Upper lobe of left lung (tissue), 6 donors: ENCODE measurements around the gene PDS5A. TPM values are rescaled to one million over a fixed set of nuclear protein-coding genes. Genes with fewer than 3 reads are reported as not detected.
"Not testable (repeated sequence)": the region's sequence is repeated elsewhere in the genome, so short reads cannot be mapped to it uniquely, and the experiment has no call there.

Experiments used
- ATAC-seq, 2 donors: fragments of 200-7000 bp; cut with Tn5 transposase; one replicate each; pipeline ENCODE4 v1.9.1; 2022; ENCODE audit warnings: mild to moderate bottlenecking in 2 of 2, moderate library complexity in 2 of 2; ENCODE audit not compliant: low FRiP score in 2 of 2
- DNase-seq, 2 donors: peaks; one replicate each; pipeline ENCODE4 v3.0.0-alpha.2; 2019 to 2020
- H3K27ac ChIP-seq, 4 donors: fragments of 200-600 bp; sonication (generic); one replicate each; pipeline ENCODE4 v1.5.1; 2016 to 2019
- H3K27me3 ChIP-seq, 4 donors: fragments of 200-600 bp; sonication (generic); one replicate each; pipeline ENCODE4 v1.5.1; 2017 to 2019
- H3K36me3 ChIP-seq, 4 donors: fragments of 200-600 bp; sonication (generic); one replicate each; pipeline ENCODE4 v1.5.1; 2016 to 2019
- H3K4me1 ChIP-seq, 4 donors: fragments of 200-600 bp; sonication (generic); one replicate each; pipeline ENCODE4 v1.5.1; 2018 to 2019
- H3K4me3 ChIP-seq, 4 donors: fragments of 200-600 bp; sonication (generic); one replicate each; pipeline ENCODE4 v1.5.1; 2017 to 2019; ENCODE audit warnings: mild to moderate bottlenecking in 2 of 4, moderate library complexity in 1 of 4
- H3K9me3 ChIP-seq, 4 donors: fragments of 200-600 bp; sonication (generic); one replicate each; pipeline ENCODE4 v1.5.1; 2018 to 2019
- CTCF ChIP-seq, 6 experiments: fragments of 450-650 bp in 4 of 6; fragments of 200-600 bp in 2 of 6; sonication (generic) in 2 of 6; IDR thresholded peaks; one replicate each; pipeline ENCODE4 v1.5.1; 2016 to 2019; ENCODE audit warnings: antibody characterized with exemption in 6 of 6
- EP300 ChIP-seq, 4 donors: sonication (generic); formaldehyde crosslinking; IDR thresholded peaks; one replicate each; pipeline ENCODE4 v1.5.1; 2017; ENCODE audit warnings: antibody characterized with exemption in 4 of 4, control low read depth in 2 of 4
- POLR2A ChIP-seq, 4 donors: fragments of 450-650 bp; IDR thresholded peaks; one replicate each; pipeline ENCODE4 v1.5.1; 2016 to 2017; ENCODE audit warnings: antibody characterized with exemption in 4 of 4, mild to moderate bottlenecking in 2 of 4
- POLR2AphosphoS5 ChIP-seq, 2 donors: sonication (generic); formaldehyde crosslinking; IDR thresholded peaks; one replicate each; pipeline ENCODE4 v1.5.1; 2017; ENCODE audit warnings: antibody characterized with exemption in 2 of 2
- WGBS, 2 donors: methylation state at CpG; one replicate each; pipeline ENCODE4 v1.1.5; 2017 to 2018; 5-methylcytosine and 5-hydroxymethylcytosine counted together
- small RNA-seq, 4 donors: library from RNA; depleted of rRNA; stranded (forward); fragments of <200 nt; gene quantifications; one replicate each; pipeline ENCODE3, GENCODE V24; 2016
- total RNA-seq, 6 donors: library from RNA; depleted of rRNA in 4 of 6; stranded (reverse); fragments of >200 nt in 4 of 6; gene quantifications; one replicate each; pipeline versions ENCODE4 v1.1.0 to v1.2.1, GENCODE V29; 2016 to 2021
- donor health status: DM: no; HTN: no; CAD: no; lungs with moderate emphysema.
- donor health status: DM: no; HTN: yes; CAD: no; lungs with severe emphysema.

The PDS5A gene
- total RNA-seq, 6 donors from 2014 or later: 40.3 to 112 (median 69.6) TPM

- TF ChIP-seq POLR2A (IDR thresholded peaks at IDR 0.05) (no peak), CTCF (IDR thresholded peaks at IDR 0.05) (no peak), EP300 (IDR thresholded peaks at IDR 0.05) (no peak), POLR2AphosphoS5 (IDR thresholded peaks at IDR 0.05) (no peak)
- H3K27me3 ChIP-seq: no peaks in the 10 kb centered on the region
- no peaks in the 10 kb centered on the region for H3K9me3 ChIP-seq
- ATAC-seq (no peak), DNase-seq (no peak)
- H3K4me1 ChIP-seq: no peaks in the 10 kb centered on the region
- 59% methylated on average over 1 of the region's 1 CpG for WGBS, 2 donors
- H3K27ac ChIP-seq: no peak overlapping the region
- no peak overlapping the region for H3K4me3 ChIP-seq
- peaks cover 0 to 7% (median 0%) of the 10 kb centered on the region in 4 donors for H3K36me3 ChIP-seq
These were observed 192.6 kb downstream of the PDS5A start for GRCh38 chr4:39785083-39785482.

GRCh38 chr4:39781988-39782387, 195.7 kb downstream of the PDS5A start:
- not testable (repeated sequence) for H3K4me1 ChIP-seq, H3K27ac ChIP-seq
- peaks cover 5 to 33% (median 15%) of the 10 kb centered on the region in 4 donors for H3K36me3 ChIP-seq

More at GRCh38 chr4:39781988-39782387, 195.7 kb downstream of the PDS5A start:
- not testable (repeated sequence) for H3K4me3 ChIP-seq, H3K9me3 ChIP-seq, H3K27me3 ChIP-seq, DNase-seq, ATAC-seq
- WGBS, 2 donors: 94 to 95% methylated on average over 2 of the region's 2 CpGs

Small RNA genes within 50 kb of the gene (small RNA-seq; reads per million reads assigned to genes)
- 0 reads per million in 4 donors for gene RNA5SP159

Other genes with a start within 250 kb of the PDS5A start
- 10 to 100 TPM in 2 of 6 donors, 1 to 10 TPM in 4; 7.1 to 29.3 (median 9.1) TPM for gene N4BP2, start 78.9 kb upstream of the PDS5A start, total RNA-seq
- gene RHOH, start 219.1 kb upstream of the PDS5A start, total RNA-seq: 10 to 100 TPM in 3 of 6 donors, 1 to 10 TPM in 3; 5.5 to 19.9 (median 8.4) TPM